OCI-LY3 (cell line): ENCODE measurements around the gene KCNH3.

Source experiments
- CTCF ChIP-seq: fragments of 200-600, 300-600 bp; sonication (generic); IDR thresholded peaks from 2 replicates; pipeline ENCODE4 v1.5.1; 2014; ENCODE audit warnings: antibody characterized with exemption, low read length, low read depth
- EZH2phosphoT487 ChIP-seq: fragments of 200-600 bp; shearing (Covaris generic); IDR thresholded peaks from 2 replicates; pipeline ENCODE4 v1.6.1; 2018; ENCODE audit warnings: antibody characterized with exemption, mixed run types, low read depth

DNA sequence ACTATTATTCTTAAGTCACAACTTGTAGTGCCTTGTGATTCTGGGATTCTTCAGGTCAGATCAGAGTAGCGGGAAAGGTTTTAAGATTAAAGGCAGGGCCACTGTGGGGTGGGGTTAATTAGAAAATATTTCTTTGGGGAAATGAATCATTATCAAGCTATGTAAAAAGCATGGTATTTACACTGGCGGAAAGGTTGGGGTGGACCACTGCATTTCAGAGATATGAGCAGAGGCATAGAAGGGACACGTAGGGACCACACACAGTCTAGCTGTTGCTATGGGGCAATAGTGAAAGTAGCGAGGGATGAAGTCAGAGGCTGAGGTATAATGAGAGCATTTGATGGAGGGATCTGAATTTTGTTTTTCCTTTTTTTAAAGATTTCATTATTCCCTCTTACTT, 31.7 kb upstream of the KCNH3 start:
- TF ChIP-seq CTCF (no peak), EZH2phosphoT487 (no peak)
